Lower leg skin (tissue), 4 donors: Measurements from ENCODE around the gene OXTR. TPM values are rescaled to one million over a fixed set of nuclear protein-coding genes. Genes with fewer than 3 reads are reported as not detected.
A peak's percentile ranks its signal among the peaks of the same experiment; 100 is the strongest.

Experiments used
- DNase-seq, 2 donors: peaks; one replicate each; pipeline ENCODE4 v3.0.0-alpha.2; 2019; ENCODE audit warnings: low spot score in 2 of 2
- H3K4me3 ChIP-seq: fragments of 200-600 bp; sonication (generic); 2 replicates; pipeline ENCODE4 v1.5.1; 2017; ENCODE audit warnings: mild to moderate bottlenecking, low read depth; ENCODE audit not compliant: poor library complexity, severe bottlenecking
- CTCF ChIP-seq, 3 donors: fragments of 450-650 bp; IDR thresholded peaks; one replicate each; pipeline ENCODE4 v1.5.1; 2016; ENCODE audit warnings: antibody characterized with exemption in 3 of 3, mild to moderate bottlenecking in 3 of 3, moderate library complexity in 2 of 3
- POLR2A ChIP-seq, 2 donors: fragments of 450-650 bp; IDR thresholded peaks; one replicate each; pipeline ENCODE4 v1.6.1; 2016 to 2017; ENCODE audit warnings: antibody characterized with exemption in 2 of 2, mild to moderate bottlenecking in 1 of 2, moderate library complexity in 1 of 2
- WGBS, 2 donors: methylation state at CpG; one replicate each; pipeline ENCODE4 v1.1.5; 2018; 5-methylcytosine and 5-hydroxymethylcytosine counted together
- intact Hi-C: fragments of 100-400 bp; cut with DNase I; formaldehyde crosslinking; loops from one replicate; pipeline ENCODE4 v1.15.0; 2023; ENCODE audit warnings: low total_unique reads
- total RNA-seq, 4 donors: library from RNA; depleted of rRNA; stranded (reverse); fragments of >200 nt; gene quantifications; one replicate each; pipeline ENCODE4 v1.1.0, GENCODE V29; 2016

Gene OXTR
- total RNA-seq, 4 donors from 2014 or later = 0.19 to 0.44 (median 0.19) TPM; not detected in 1

DNA sequence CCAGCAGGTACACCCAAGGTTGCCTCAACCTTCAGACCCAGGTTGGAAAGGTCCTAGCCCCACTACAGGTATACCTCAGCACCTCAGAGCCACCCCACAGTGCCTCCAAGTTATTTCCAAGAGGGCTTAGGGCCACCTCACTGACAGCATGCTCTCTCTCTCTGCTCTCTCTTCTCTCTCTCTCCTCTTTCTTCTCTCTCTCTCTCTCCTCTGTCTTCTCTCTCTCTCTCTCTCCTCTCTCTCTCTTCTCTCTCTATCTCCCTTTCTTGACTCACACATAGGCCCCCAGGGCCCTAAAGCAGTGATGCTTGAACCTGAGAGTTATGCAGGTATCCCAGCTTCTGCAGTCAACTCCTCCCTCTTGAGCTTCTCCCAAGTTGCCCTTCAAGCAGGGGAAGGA is 31.6 kb downstream of the OXTR start:
- intact Hi-C loops = no loop called here
- H3K4me3 ChIP-seq = no peak overlapping the region
- TF ChIP-seq POLR2A (IDR thresholded peaks at IDR 0.05) (no peak), CTCF (IDR thresholded peaks at IDR 0.05) (no peak)
- no peak for DNase-seq

DNA sequence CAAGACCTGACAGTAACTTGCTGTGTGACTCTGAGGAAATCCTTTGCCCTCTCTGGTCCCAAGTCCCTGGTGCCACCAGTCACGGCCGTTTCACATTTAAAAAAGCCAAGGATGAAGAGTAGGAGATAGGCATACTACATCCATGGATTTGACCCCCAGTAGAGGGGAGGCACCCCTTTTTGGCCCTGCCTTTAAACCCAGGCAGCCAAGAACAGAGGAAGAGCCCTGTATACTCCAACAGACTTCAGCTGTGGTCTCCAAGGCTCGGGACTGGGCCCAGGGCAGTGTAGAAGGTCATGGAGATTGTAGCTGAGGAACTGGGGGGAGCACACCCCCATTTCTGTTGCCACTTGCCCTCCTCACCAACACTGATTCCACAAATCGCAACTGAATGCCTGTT is 32.1 kb downstream of the OXTR start:
- DNase-seq = peak in 1 of 2 donors; percentile 56
- WGBS, 2 donors = 90 to 94% methylated on average over 4 of the region's 4 CpGs
- no peak for TF ChIP-seq CTCF (IDR thresholded peaks at IDR 0.05)
- TF ChIP-seq POLR2A (IDR thresholded peaks at IDR 0.05) = no peak
- intact Hi-C loops = no loop called here
- no peak overlapping the region for H3K4me3 ChIP-seq

DNA sequence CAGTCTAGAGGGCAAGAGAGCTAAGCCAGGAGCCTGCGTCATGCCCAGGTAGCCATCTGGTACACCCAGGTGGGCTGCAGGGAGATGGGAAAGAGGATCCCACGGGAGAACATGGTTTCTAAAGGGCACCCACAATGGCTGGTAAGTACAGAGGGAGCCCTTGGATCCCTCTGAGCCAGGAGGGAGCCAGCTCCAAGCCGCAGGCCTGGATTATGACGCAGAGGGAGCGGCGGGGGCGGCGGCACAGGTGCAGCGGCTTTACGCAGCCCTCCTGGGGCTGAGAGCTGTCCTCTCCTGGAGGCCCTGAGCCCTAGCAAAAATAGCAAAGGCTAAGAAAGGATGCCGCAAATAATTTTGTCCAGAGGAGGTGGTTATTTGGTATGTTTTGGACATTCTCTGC is 33.0 kb downstream of the OXTR start:
- DNase-seq = peak in 1 of 2 donors; percentile 28
- 90 to 92% methylated on average over 11 of the region's 11 CpGs for WGBS, 2 donors
- H3K4me3 ChIP-seq = no peak overlapping the region
- intact Hi-C loops = no loop called here
- TF ChIP-seq POLR2A (IDR thresholded peaks at IDR 0.05) = no peak
- TF ChIP-seq CTCF (IDR thresholded peaks at IDR 0.05) = no peak

DNA sequence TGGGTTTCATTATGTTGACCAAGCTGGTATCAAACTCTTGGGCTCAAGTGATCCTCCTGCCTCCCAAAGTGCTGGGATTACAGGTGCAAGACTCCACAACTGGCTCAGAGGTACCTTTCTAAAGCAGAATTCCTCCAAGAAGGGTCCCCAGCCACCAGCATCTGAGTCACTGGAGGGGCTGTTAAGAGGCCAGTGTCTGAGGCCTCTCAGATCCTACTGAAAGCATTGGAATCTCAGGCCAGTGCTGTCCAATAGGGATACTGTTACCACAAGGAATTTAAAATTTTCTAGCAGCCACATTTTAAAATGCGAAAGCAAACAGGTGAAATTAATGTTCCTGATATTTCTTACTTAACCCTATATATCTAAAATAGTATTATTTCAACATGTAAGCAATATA is 34.5 kb downstream of the OXTR start:
- intact Hi-C loops = no loop called here
- TF ChIP-seq POLR2A (IDR thresholded peaks at IDR 0.05) (no peak), CTCF (IDR thresholded peaks at IDR 0.05) (no peak)
- WGBS, 2 donors = 97 to 98% methylated on average over 1 of the region's 1 CpG
- H3K4me3 ChIP-seq = no peak overlapping the region
- DNase-seq = no peak

- WGBS, 2 donors = 83 to 88% methylated on average over 19 of the region's 19 CpGs
- TF ChIP-seq CTCF (IDR thresholded peaks at IDR 0.05) = no peak
- no peak for TF ChIP-seq POLR2A (IDR thresholded peaks at IDR 0.05)
- peak in 1 of 2 donors; percentile 68 for DNase-seq
- intact Hi-C loops = no loop called here
- H3K4me3 ChIP-seq = no peak overlapping the region
These were observed 35.1 kb downstream of the OXTR start for GRCh38 chr3:8734137-8734878.
